Measurements from ENCODE around the gene ZNF467.

Gene ZNF467

DNA sequence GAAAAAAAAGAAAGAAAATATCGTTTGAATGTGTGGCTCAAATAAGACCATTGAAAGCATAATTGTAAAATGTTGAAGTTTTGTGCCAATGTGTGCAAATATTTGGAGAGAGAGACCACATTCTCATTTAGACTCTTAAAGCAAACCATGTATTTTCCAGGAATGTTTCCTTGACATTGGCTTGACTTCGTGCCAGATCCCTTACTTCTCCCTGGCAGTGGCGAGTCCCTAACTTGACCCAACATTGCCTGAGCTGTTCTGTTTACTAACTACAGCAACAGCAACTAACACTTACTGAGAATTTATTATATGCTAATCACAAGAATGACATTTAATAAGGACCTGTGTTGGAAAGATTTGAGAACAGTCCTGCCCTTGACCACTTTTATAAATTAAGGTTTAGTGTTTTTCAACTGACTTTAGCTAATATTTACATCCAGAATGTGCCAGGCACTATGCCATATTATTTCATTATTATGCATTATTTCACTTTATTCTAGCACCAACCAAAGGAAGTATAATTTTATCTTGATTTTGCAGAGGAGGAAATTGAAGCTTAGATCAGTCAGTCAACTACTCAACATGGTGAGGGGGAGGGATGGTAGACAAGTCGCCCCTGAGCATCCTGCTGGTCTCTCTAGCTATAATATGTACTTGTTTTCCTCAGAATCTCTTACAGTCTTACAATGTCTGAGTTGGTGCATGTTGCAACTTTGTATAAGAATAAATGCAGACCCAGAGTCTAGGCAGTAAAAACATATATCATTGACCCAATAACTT is 29.7 kb downstream of the ZNF467 start:
- DNase-seq (ENCODE audit: low read depth, low spot score): no peak
- in situ Hi-C loops (cut with HindIII; ENCODE audit: low sequenced_read_pairs): no loop called here
- H3K4me3 ChIP-seq (ENCODE audit: low read depth, low read length): no peak overlapping the region
- TF ChIP-seq, protein P1, sequence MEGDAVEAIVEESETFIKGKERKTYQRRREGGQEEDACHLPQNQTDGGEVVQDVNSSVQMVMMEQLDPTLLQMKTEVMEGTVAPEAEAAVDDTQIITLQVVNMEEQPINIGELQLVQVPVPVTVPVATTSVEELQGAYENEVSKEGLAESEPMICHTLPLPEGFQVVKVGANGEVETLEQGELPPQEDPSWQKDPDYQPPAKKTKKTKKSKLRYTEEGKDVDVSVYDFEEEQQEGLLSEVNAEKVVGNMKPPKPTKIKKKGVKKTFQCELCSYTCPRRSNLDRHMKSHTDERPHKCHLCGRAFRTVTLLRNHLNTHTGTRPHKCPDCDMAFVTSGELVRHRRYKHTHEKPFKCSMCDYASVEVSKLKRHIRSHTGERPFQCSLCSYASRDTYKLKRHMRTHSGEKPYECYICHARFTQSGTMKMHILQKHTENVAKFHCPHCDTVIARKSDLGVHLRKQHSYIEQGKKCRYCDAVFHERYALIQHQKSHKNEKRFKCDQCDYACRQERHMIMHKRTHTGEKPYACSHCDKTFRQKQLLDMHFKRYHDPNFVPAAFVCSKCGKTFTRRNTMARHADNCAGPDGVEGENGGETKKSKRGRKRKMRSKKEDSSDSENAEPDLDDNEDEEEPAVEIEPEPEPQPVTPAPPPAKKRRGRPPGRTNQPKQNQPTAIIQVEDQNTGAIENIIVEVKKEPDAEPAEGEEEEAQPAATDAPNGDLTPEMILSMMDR (IDR thresholded peaks at IDR 0.05; ENCODE audit: low read depth, low read length): no peak

DNA sequence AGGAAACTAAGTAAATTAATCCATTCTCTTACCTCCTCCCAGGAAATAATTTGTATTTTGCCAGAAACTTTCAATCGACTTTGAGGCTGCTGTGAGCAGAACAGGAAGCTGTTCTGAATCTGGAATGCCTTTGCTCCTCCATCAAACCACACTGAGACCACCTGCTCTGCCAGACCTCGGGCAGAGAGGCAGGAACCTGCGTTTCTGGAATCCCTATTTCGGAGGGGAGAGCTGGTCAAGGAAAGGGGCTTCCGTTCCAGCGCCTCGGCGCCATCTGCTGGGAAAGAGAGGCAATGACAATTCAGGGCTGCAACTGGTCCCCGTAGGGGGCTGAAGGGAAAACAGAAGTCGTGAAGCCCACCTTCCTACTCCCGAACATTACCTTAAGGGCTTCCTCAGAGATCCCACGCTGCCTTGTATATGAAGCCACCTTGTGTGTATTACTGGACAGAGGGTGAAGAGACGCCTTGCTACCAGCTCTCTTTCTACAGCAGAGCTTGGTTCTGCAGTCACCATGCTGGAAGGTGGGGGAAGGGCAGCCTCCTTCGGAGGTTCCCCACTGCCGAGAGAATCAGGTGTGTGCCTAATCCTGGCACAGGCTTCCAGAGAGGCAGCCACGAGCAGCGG is 31.2 kb downstream of the ZNF467 start:
- in situ Hi-C loops (cut with HindIII; ENCODE audit: low sequenced_read_pairs): no loop called here
- peak; percentile 60 for DNase-seq (ENCODE audit: low read depth, low spot score)
- TF ChIP-seq, protein P1 (IDR thresholded peaks at IDR 0.05; ENCODE audit: low read depth, low read length): peak; percentile 94
- H3K4me3 ChIP-seq (ENCODE audit: low read depth, low read length): peak overlapping the region; percentile 26

DNA sequence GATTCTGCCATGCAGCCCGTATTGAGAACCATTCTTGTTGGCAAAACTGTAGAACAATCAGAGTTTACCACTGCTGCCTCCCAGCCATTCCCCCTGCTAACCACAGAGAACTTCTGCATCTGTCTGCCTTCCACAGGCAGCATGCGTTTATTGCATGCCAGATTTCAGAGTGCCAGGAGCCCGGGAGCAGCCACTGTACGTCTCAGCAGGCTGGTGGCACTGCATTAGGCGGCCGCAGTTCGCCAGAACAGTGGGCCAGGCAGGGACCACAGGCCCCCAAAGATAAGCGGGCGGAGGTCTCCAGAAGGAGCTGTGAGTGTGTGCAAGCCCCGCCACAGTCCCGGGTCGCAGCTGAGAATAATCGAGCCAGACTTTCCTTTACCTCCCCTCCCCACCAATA is 31.8 kb downstream of the ZNF467 start:
- in situ Hi-C loops (cut with HindIII; ENCODE audit: low sequenced_read_pairs): no loop called here
- no peak for DNase-seq (ENCODE audit: low read depth, low spot score)
- TF ChIP-seq, protein P1 (IDR thresholded peaks at IDR 0.05; ENCODE audit: low read depth, low read length): no peak
- peak overlapping the region; percentile 26 for H3K4me3 ChIP-seq (ENCODE audit: low read depth, low read length)

DNA sequence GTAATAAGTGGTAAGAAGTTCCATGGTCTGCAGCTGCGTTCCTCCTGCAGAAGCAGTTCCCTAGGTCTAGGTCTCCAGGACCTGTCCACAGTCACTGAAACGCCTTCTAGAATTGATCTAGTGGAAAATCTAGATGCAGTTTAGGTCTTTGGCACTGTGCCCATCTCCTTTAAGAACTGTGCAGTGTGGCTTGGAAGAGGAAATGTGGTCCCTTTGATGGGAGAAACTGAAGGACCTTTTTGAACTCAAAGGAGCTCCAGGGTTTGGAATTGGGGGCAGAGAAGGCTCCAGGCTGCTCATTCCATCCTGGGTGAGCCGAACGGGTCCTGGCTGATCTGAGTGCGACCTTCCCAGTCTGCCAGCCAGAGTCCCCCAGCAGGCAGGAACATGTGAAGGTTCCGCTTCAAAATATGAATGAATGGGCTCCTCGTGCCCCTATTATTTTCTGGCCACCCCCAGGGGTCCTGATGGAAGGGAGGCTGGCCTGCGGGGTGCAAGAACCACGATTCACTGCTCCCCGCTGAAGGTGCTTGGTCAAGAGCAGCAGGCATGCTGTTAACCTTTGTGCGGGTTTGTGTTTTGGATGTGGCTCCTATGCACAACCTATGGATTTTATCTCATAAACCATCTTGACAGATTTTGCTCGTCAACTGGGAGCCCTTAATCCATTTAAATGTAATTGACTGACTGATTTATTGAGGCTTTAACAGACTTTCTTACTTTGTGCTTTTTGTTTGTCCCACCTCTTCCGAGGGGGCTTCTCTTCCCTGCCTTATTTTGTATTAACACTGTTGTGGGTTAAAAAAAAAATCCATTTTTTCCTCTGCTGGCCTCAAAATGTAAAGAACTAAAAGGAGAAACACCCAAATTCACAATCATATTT is 36.7 kb downstream of the ZNF467 start:
- H3K4me3 ChIP-seq (ENCODE audit: low read depth, low read length): no peak overlapping the region
- TF ChIP-seq, protein P1 (IDR thresholded peaks at IDR 0.05; ENCODE audit: low read depth, low read length): no peak
- peak; percentile 8 for DNase-seq (ENCODE audit: low read depth, low spot score)
- in situ Hi-C loops (cut with HindIII; ENCODE audit: low sequenced_read_pairs): no loop called here

DNA sequence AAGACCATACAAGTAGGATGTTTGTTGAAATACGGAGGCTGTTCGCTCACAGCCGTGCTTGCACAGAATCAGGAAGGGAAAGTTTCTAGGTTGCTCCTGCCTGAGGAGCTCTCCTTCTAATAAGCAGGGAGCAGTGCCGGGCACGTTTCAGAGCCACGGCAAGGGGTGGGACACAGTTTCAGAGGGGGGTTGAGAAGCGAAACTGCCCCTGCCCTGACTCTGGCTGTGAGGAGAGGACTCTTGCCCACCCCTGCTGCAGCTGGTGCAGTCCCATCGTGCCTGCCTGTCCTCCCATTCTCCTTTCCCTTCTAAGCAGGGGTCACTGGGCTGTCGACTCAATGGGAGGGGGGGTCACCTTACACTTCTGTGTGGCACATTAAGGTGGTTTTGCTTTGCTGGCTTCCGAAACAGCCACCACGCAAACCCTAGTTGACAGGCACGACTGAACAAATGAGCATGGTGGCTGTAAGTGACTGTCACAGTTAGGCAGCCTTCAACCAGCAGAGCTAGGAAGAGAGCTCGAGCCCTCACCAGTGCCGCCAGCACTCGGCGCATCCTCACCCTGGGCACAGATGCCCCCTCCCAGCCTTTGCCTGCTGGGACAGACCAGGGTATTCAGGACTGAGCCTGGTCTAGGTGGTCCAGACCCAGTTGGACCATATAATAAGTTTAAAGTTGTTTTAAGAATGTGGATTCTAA is 37.5 kb downstream of the ZNF467 start:
- no peak for DNase-seq (ENCODE audit: low read depth, low spot score)
- in situ Hi-C loops (cut with HindIII; ENCODE audit: low sequenced_read_pairs): no loop called here
- TF ChIP-seq, protein P1 (IDR thresholded peaks at IDR 0.05; ENCODE audit: low read depth, low read length): no peak
- H3K4me3 ChIP-seq (ENCODE audit: low read depth, low read length): no peak overlapping the region

DNA sequence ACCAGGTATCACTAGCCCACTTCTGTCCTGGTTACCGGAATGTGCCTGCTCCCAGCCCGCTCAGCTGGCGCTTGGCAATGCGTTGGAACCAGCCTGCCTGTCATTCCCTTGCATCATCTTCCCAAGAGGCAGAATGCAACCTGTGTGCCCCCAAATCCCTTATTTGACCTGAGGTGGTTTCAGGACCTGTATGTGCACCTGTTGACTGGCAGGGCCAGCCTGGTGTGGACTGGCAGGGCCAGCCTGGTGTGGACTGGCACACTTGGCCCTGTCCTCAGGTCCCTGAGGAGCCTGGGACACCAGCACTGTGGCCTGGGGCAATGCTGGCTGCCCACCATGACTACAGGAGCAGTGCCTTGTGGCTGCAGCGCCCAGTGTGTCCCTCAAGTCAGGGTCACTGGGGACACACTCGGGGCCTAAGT is 38.2 kb downstream of the ZNF467 start:
- no peak overlapping the region for H3K4me3 ChIP-seq (ENCODE audit: low read depth, low read length)
- TF ChIP-seq, protein P1 (IDR thresholded peaks at IDR 0.05; ENCODE audit: low read depth, low read length): no peak
- DNase-seq (ENCODE audit: low read depth, low spot score): no peak
- in situ Hi-C loops (cut with HindIII; ENCODE audit: low sequenced_read_pairs): no loop called here
